ENCODE results near the gene YWHAB.
A peak's percentile ranks its signal among the peaks of the same experiment; 100 is the strongest.

The YWHAB gene

GRCh38 chr20:44900231-44900854, 14.8 kb downstream of the YWHAB start:
- Histone ChIP-seq H3K4me1 (ENCODE audit: insufficient read depth, low read length) (peaks cover 2% of the 10 kb centered on the region), H3K27ac (ENCODE audit: low read depth, low read length) (no peak overlapping the region), H3K36me3 (ENCODE audit: insufficient read depth, low read length) (peaks cover 37% of the 10 kb centered on the region), H3K9ac (ENCODE audit: low read length) (no peak overlapping the region), H3K27me3 (ENCODE audit: control insufficient read depth in 1 of 2, insufficient read depth in 2 of 2, low read length in 2 of 2) (no peaks in the 10 kb centered on the region), H3K9me3 (ENCODE audit: low read length) (no peaks in the 10 kb centered on the region), H3K4me3 (ENCODE audit: low read depth in 1 of 2, low read length in 2 of 2) (no peak overlapping the region)

- H3K9ac ChIP-seq (ENCODE audit: low read length): no peak overlapping the region
- H3K27ac ChIP-seq (ENCODE audit: low read depth, low read length): no peak overlapping the region
- H3K27me3 ChIP-seq (ENCODE audit: control insufficient read depth in 1 of 2, insufficient read depth in 2 of 2, low read length in 2 of 2): no peaks in the 10 kb centered on the region
- no peaks in the 10 kb centered on the region for H3K4me1 ChIP-seq (ENCODE audit: insufficient read depth, low read length)
- peaks cover 53% of the 10 kb centered on the region for H3K36me3 ChIP-seq (ENCODE audit: insufficient read depth, low read length)
- H3K9me3 ChIP-seq (ENCODE audit: low read length): no peaks in the 10 kb centered on the region
- H3K4me3 ChIP-seq (ENCODE audit: low read depth in 1 of 2, low read length in 2 of 2): no peak overlapping the region
Measured at GRCh38 chr20:44901974-44902373, 16.5 kb downstream of the YWHAB start.

GRCh38 chr20:44904377-44904776, 18.9 kb downstream of the YWHAB start:
- no peak overlapping the region for H3K4me3 ChIP-seq (ENCODE audit: low read depth in 1 of 2, low read length in 2 of 2)
- no peak overlapping the region for H3K27ac ChIP-seq (ENCODE audit: low read depth, low read length)
- no peaks in the 10 kb centered on the region for H3K4me1 ChIP-seq (ENCODE audit: insufficient read depth, low read length)
- no peak overlapping the region for H3K9ac ChIP-seq (ENCODE audit: low read length)
- H3K27me3 ChIP-seq (ENCODE audit: control insufficient read depth in 1 of 2, insufficient read depth in 2 of 2, low read length in 2 of 2): no peaks in the 10 kb centered on the region
- H3K9me3 ChIP-seq (ENCODE audit: low read length): no peaks in the 10 kb centered on the region
- H3K36me3 ChIP-seq (ENCODE audit: insufficient read depth, low read length): peaks cover 60% of the 10 kb centered on the region

GRCh38 chr20:44908987-44909871, 23.7 kb downstream of the YWHAB start:
- Histone ChIP-seq H3K36me3 (ENCODE audit: insufficient read depth, low read length) (peaks cover 34% of the 10 kb centered on the region), H3K27ac (ENCODE audit: low read depth, low read length) (no peak overlapping the region), H3K4me1 (ENCODE audit: insufficient read depth, low read length) (peaks cover 6% of the 10 kb centered on the region), H3K9ac (ENCODE audit: low read length) (no peak overlapping the region), H3K27me3 (ENCODE audit: control insufficient read depth in 1 of 2, insufficient read depth in 2 of 2, low read length in 2 of 2) (no peaks in the 10 kb centered on the region), H3K4me3 (ENCODE audit: low read depth in 1 of 2, low read length in 2 of 2) (peak overlapping the region; percentile 56 to 60), H3K9me3 (ENCODE audit: low read length) (no peaks in the 10 kb centered on the region)

- H3K4me3 ChIP-seq (ENCODE audit: low read depth in 1 of 2, low read length in 2 of 2): peak within 1 kb of the TSS; percentile 56 to 60
- no peak within 1 kb of the TSS for H3K27ac ChIP-seq (ENCODE audit: low read depth, low read length)
- H3K27me3 ChIP-seq (ENCODE audit: control insufficient read depth in 1 of 2, insufficient read depth in 2 of 2, low read length in 2 of 2): no peaks in the 10 kb centered on the region
- H3K36me3 ChIP-seq (ENCODE audit: insufficient read depth, low read length): peaks cover 26% of the 10 kb centered on the region
- H3K9me3 ChIP-seq (ENCODE audit: low read length): no peaks in the 10 kb centered on the region
- peaks cover 6% of the 10 kb centered on the region for H3K4me1 ChIP-seq (ENCODE audit: insufficient read depth, low read length)
- H3K9ac ChIP-seq (ENCODE audit: low read length): no peak within 1 kb of the TSS
Measured at GRCh38 chr20:44909872-44910689, 24.6 kb downstream of the YWHAB start, which contains the start of gene PABPC1L. Gene PABPC1L (plus strand): TSS chr20:44910060. CDS start chr20:44910144, 84 bp downstream.

- no peak overlapping the region for H3K27ac ChIP-seq (ENCODE audit: low read depth, low read length)
- H3K4me1 ChIP-seq (ENCODE audit: insufficient read depth, low read length): peaks cover 6% of the 10 kb centered on the region
- H3K4me3 ChIP-seq (ENCODE audit: low read depth in 1 of 2, low read length in 2 of 2): peak overlapping the region in 1 of 2 donors; percentile 60
- no peaks in the 10 kb centered on the region for H3K9me3 ChIP-seq (ENCODE audit: low read length)
- no peaks in the 10 kb centered on the region for H3K27me3 ChIP-seq (ENCODE audit: control insufficient read depth in 1 of 2, insufficient read depth in 2 of 2, low read length in 2 of 2)
- H3K9ac ChIP-seq (ENCODE audit: low read length): no peak overlapping the region
- peaks cover 20% of the 10 kb centered on the region for H3K36me3 ChIP-seq (ENCODE audit: insufficient read depth, low read length)
Measured at GRCh38 chr20:44910690-44911262, 25.3 kb downstream of the YWHAB start.

GRCh38 chr20:44911264-44911921, 25.9 kb downstream of the YWHAB start:
- Histone ChIP-seq H3K4me3 (ENCODE audit: low read depth in 1 of 2, low read length in 2 of 2) (no peak overlapping the region), H3K4me1 (ENCODE audit: insufficient read depth, low read length) (peaks cover 6% of the 10 kb centered on the region), H3K9me3 (ENCODE audit: low read length) (no peaks in the 10 kb centered on the region), H3K9ac (ENCODE audit: low read length) (no peak overlapping the region), H3K27ac (ENCODE audit: low read depth, low read length) (no peak overlapping the region), H3K27me3 (ENCODE audit: control insufficient read depth in 1 of 2, insufficient read depth in 2 of 2, low read length in 2 of 2) (no peaks in the 10 kb centered on the region), H3K36me3 (ENCODE audit: insufficient read depth, low read length) (peaks cover 13% of the 10 kb centered on the region)

GRCh38 chr20:44912189-44912588, 26.7 kb downstream of the YWHAB start:
- Histone ChIP-seq H3K27me3 (ENCODE audit: control insufficient read depth in 1 of 2, insufficient read depth in 2 of 2, low read length in 2 of 2) (no peaks in the 10 kb centered on the region), H3K9me3 (ENCODE audit: low read length) (no peaks in the 10 kb centered on the region), H3K36me3 (ENCODE audit: insufficient read depth, low read length) (peaks cover 5% of the 10 kb centered on the region), H3K27ac (ENCODE audit: low read depth, low read length) (no peak overlapping the region), H3K4me3 (ENCODE audit: low read depth in 1 of 2, low read length in 2 of 2) (no peak overlapping the region), H3K9ac (ENCODE audit: low read length) (no peak overlapping the region), H3K4me1 (ENCODE audit: insufficient read depth, low read length) (peaks cover 6% of the 10 kb centered on the region)

- H3K27ac ChIP-seq (ENCODE audit: low read depth, low read length): no peak overlapping the region
- H3K36me3 ChIP-seq (ENCODE audit: insufficient read depth, low read length): no peaks in the 10 kb centered on the region
- H3K9ac ChIP-seq (ENCODE audit: low read length): no peak overlapping the region
- H3K27me3 ChIP-seq (ENCODE audit: control insufficient read depth in 1 of 2, insufficient read depth in 2 of 2, low read length in 2 of 2): no peaks in the 10 kb centered on the region
- no peaks in the 10 kb centered on the region for H3K9me3 ChIP-seq (ENCODE audit: low read length)
- peaks cover 6% of the 10 kb centered on the region for H3K4me1 ChIP-seq (ENCODE audit: insufficient read depth, low read length)
- H3K4me3 ChIP-seq (ENCODE audit: low read depth in 1 of 2, low read length in 2 of 2): no peak overlapping the region
Measured at GRCh38 chr20:44914924-44915323, 29.4 kb downstream of the YWHAB start.

GRCh38 chr20:44916586-44916985, 31.1 kb downstream of the YWHAB start:
- no peaks in the 10 kb centered on the region for H3K4me1 ChIP-seq (ENCODE audit: insufficient read depth, low read length)
- H3K9me3 ChIP-seq (ENCODE audit: low read length): no peaks in the 10 kb centered on the region
- no peak overlapping the region for H3K4me3 ChIP-seq (ENCODE audit: low read depth in 1 of 2, low read length in 2 of 2)
- no peaks in the 10 kb centered on the region for H3K36me3 ChIP-seq (ENCODE audit: insufficient read depth, low read length)
- no peak overlapping the region for H3K9ac ChIP-seq (ENCODE audit: low read length)
- no peak overlapping the region for H3K27ac ChIP-seq (ENCODE audit: low read depth, low read length)
- no peaks in the 10 kb centered on the region for H3K27me3 ChIP-seq (ENCODE audit: control insufficient read depth in 1 of 2, insufficient read depth in 2 of 2, low read length in 2 of 2)

All from muscle layer of colon (tissue), 2 donors.